IPS-18c (cell line): Measurements from ENCODE around the gene CALD1.

ENCODE experiments used
- H3K4me3 ChIP-seq: 2 replicates; pipeline ENCODE4 v1.7.0; 2013; ENCODE audit warnings: low read depth, mild to moderate bottlenecking, low read length, moderate library complexity; ENCODE audit not compliant: insufficient read depth
- H3K9me3 ChIP-seq: one replicate; pipeline ENCODE4 v1.6.1; 2013; ENCODE audit warnings: mild to moderate bottlenecking, low read length, moderate library complexity; ENCODE audit not compliant: control insufficient read depth, insufficient read depth

Gene CALD1

GRCh38 chr7:134857958-134858357 is 78.5 kb downstream of the CALD1 start:
- H3K9me3 ChIP-seq, result no peaks in the 10 kb centered on the region
- H3K4me3 ChIP-seq, result no peak overlapping the region

GRCh38 chr7:134859783-134860182 is 80.3 kb downstream of the CALD1 start:
- no peaks in the 10 kb centered on the region for H3K9me3 ChIP-seq

GRCh38 chr7:134865001-134865845 is 85.8 kb downstream of the CALD1 start:
- no peak overlapping the region for H3K4me3 ChIP-seq
- no peaks in the 10 kb centered on the region for H3K9me3 ChIP-seq

More at GRCh38 chr7:134859783-134860182, 80.3 kb downstream of the CALD1 start:
- no peak overlapping the region for H3K4me3 ChIP-seq

- no peak overlapping the region for H3K4me3 ChIP-seq
- no peaks in the 10 kb centered on the region for H3K9me3 ChIP-seq
Measured at GRCh38 chr7:134866617-134867016, 87.2 kb downstream of the CALD1 start.

GRCh38 chr7:134870156-134870555 is 90.7 kb downstream of the CALD1 start:
- no peaks in the 10 kb centered on the region for H3K9me3 ChIP-seq
- H3K4me3 ChIP-seq, result no peak overlapping the region

- no peaks in the 10 kb centered on the region for H3K9me3 ChIP-seq
- H3K4me3 ChIP-seq, result no peak overlapping the region
Measured at GRCh38 chr7:134870781-134871180, 91.3 kb downstream of the CALD1 start.

GRCh38 chr7:134873253-134873652 is 93.8 kb downstream of the CALD1 start:
- Histone ChIP-seq H3K9me3 (no peaks in the 10 kb centered on the region), H3K4me3 (no peak overlapping the region)

GRCh38 chr7:134874407-134874806 is 95.0 kb downstream of the CALD1 start:
- Histone ChIP-seq H3K4me3 (no peak overlapping the region), H3K9me3 (no peaks in the 10 kb centered on the region)

- Histone ChIP-seq H3K4me3 (no peak overlapping the region), H3K9me3 (no peaks in the 10 kb centered on the region)
Measured at GRCh38 chr7:134875867-134876266, 96.4 kb downstream of the CALD1 start.

GRCh38 chr7:134878746-134879357 is 99.4 kb downstream of the CALD1 start:
- H3K4me3 ChIP-seq, result no peak overlapping the region
- H3K9me3 ChIP-seq, result no peaks in the 10 kb centered on the region

- Histone ChIP-seq H3K9me3 (no peaks in the 10 kb centered on the region), H3K4me3 (no peak overlapping the region)
Measured at GRCh38 chr7:134879815-134880475, 100.5 kb downstream of the CALD1 start.

- H3K4me3 ChIP-seq, result no peak overlapping the region
- H3K9me3 ChIP-seq, result no peaks in the 10 kb centered on the region
Measured at GRCh38 chr7:134882481-134882880, 103.0 kb downstream of the CALD1 start.

- H3K4me3 ChIP-seq, result no peak overlapping the region
Measured at GRCh38 chr7:134885967-134886352, 106.5 kb downstream of the CALD1 start.

GRCh38 chr7:134886353-134887057 is 107.1 kb downstream of the CALD1 start:
- Histone ChIP-seq H3K9me3 (no peaks in the 10 kb centered on the region), H3K4me3 (no peak overlapping the region)

More at GRCh38 chr7:134885967-134886352, 106.5 kb downstream of the CALD1 start:
- H3K9me3 ChIP-seq, result no peaks in the 10 kb centered on the region

GRCh38 chr7:134887523-134887922 is 108.1 kb downstream of the CALD1 start:
- Histone ChIP-seq H3K4me3 (no peak overlapping the region), H3K9me3 (no peaks in the 10 kb centered on the region)

- Histone ChIP-seq H3K4me3 (no peak overlapping the region), H3K9me3 (no peaks in the 10 kb centered on the region)
Measured at GRCh38 chr7:134888141-134888740, 108.8 kb downstream of the CALD1 start.
